ENCODE data around the gene SLFN13.

DNA sequence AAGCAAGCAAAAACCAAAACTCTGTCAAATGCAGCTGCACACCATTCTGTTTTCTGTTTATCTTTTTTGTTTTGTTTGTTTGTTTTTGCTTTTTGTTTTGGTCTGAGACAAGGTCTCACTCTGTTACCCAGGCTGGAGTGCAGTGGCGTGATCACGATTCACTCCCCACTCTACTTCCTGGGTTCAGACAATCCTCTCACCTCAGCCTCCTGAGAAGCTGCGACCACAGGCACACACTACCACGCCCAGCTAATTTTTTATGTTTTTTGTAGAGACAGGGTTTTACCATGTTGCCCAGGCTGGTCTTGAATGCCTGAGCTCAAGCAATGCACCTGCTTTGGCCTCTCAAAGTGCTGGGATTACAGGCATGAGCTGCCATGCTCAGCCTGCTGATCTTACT is 19.3 kb upstream of the SLFN13 start:
- TF ChIP-seq ZNF565 (CRISPR knock-in tag; conservative IDR thresholded peaks at IDR 0.05; ENCODE audit: low read depth), result no peak
- TF ChIP-seq ZFP30 (CRISPR knock-in tag; IDR thresholded peaks at IDR 0.05), result no peak
- no peak for TF ChIP-seq TOX (CRISPR knock-in tag; IDR thresholded peaks at IDR 0.05; ENCODE audit: borderline replicate concordance)
- no peak for TF ChIP-seq TCF4 (CRISPR knock-in tag; IDR thresholded peaks at IDR 0.05; ENCODE audit: borderline replicate concordance)
- no peak for TF ChIP-seq RARB (CRISPR knock-in tag; IDR thresholded peaks at IDR 0.05)
- no peak for TF ChIP-seq OSR1 (CRISPR knock-in tag; IDR thresholded peaks at IDR 0.05)
- TF ChIP-seq GLIS3 (CRISPR knock-in tag; IDR thresholded peaks at IDR 0.05), result no peak
- no peak for TF ChIP-seq ZC3H10 (CRISPR knock-in tag; IDR thresholded peaks at IDR 0.05)
- TF ChIP-seq, protein P1, sequence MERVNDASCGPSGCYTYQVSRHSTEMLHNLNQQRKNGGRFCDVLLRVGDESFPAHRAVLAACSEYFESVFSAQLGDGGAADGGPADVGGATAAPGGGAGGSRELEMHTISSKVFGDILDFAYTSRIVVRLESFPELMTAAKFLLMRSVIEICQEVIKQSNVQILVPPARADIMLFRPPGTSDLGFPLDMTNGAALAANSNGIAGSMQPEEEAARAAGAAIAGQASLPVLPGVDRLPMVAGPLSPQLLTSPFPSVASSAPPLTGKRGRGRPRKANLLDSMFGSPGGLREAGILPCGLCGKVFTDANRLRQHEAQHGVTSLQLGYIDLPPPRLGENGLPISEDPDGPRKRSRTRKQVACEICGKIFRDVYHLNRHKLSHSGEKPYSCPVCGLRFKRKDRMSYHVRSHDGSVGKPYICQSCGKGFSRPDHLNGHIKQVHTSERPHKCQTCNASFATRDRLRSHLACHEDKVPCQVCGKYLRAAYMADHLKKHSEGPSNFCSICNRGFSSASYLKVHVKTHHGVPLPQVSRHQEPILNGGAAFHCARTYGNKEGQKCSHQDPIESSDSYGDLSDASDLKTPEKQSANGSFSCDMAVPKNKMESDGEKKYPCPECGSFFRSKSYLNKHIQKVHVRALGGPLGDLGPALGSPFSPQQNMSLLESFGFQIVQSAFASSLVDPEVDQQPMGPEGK (CRISPR knock-in tag; IDR thresholded peaks at IDR 0.05; ENCODE audit: borderline replicate concordance), result no peak
- TF ChIP-seq, protein P2, sequence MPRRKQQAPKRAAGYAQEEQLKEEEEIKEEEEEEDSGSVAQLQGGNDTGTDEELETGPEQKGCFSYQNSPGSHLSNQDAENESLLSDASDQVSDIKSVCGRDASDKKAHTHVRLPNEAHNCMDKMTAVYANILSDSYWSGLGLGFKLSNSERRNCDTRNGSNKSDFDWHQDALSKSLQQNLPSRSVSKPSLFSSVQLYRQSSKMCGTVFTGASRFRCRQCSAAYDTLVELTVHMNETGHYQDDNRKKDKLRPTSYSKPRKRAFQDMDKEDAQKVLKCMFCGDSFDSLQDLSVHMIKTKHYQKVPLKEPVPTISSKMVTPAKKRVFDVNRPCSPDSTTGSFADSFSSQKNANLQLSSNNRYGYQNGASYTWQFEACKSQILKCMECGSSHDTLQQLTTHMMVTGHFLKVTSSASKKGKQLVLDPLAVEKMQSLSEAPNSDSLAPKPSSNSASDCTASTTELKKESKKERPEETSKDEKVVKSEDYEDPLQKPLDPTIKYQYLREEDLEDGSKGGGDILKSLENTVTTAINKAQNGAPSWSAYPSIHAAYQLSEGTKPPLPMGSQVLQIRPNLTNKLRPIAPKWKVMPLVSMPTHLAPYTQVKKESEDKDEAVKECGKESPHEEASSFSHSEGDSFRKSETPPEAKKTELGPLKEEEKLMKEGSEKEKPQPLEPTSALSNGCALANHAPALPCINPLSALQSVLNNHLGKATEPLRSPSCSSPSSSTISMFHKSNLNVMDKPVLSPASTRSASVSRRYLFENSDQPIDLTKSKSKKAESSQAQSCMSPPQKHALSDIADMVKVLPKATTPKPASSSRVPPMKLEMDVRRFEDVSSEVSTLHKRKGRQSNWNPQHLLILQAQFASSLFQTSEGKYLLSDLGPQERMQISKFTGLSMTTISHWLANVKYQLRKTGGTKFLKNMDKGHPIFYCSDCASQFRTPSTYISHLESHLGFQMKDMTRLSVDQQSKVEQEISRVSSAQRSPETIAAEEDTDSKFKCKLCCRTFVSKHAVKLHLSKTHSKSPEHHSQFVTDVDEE (CRISPR knock-in tag; IDR thresholded peaks at IDR 0.05), result no peak
- TF ChIP-seq, protein P3, sequence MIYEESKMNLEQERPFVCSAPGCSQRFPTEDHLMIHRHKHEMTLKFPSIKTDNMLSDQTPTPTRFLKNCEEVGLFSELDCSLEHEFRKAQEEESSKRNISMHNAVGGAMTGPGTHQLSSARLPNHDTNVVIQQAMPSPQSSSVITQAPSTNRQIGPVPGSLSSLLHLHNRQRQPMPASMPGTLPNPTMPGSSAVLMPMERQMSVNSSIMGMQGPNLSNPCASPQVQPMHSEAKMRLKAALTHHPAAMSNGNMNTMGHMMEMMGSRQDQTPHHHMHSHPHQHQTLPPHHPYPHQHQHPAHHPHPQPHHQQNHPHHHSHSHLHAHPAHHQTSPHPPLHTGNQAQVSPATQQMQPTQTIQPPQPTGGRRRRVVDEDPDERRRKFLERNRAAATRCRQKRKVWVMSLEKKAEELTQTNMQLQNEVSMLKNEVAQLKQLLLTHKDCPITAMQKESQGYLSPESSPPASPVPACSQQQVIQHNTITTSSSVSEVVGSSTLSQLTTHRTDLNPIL (CRISPR knock-in tag; IDR thresholded peaks at IDR 0.05; ENCODE audit: low read depth), result no peak
- TF ChIP-seq PPARA (CRISPR knock-in tag; IDR thresholded peaks at IDR 0.05; ENCODE audit: borderline replicate concordance), result no peak
